Measurements from ENCODE around the gene OXSR1.

The OXSR1 gene

DNA sequence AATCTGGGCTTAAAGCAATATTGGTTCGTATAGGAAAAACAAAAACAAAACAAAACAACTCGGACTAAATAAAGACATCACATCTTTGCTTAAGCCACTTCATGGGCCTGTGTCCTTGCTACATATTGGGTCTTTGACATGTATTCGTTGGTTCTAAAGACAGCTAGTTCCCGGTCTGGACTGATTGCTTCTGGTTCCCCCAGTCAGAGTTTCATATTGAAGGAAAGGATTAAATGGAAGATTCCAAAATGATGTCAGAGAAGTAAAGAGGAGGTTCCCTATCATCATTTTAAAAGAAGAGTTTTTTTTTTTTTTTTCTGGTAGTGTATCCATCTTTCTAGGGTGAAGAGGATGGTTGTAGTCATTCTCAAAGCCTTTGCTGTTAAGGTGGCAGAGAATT, 2.3 kb downstream of the OXSR1 start:
- no peaks in the 10 kb centered on the region for H3K27me3 ChIP-seq (replicated peaks; ENCODE audit: control insufficient read depth, insufficient read depth, low read length)
- no peak for DNase-seq (ENCODE audit: extremely low read depth, insufficient read length)
- TF ChIP-seq, protein P1, sequence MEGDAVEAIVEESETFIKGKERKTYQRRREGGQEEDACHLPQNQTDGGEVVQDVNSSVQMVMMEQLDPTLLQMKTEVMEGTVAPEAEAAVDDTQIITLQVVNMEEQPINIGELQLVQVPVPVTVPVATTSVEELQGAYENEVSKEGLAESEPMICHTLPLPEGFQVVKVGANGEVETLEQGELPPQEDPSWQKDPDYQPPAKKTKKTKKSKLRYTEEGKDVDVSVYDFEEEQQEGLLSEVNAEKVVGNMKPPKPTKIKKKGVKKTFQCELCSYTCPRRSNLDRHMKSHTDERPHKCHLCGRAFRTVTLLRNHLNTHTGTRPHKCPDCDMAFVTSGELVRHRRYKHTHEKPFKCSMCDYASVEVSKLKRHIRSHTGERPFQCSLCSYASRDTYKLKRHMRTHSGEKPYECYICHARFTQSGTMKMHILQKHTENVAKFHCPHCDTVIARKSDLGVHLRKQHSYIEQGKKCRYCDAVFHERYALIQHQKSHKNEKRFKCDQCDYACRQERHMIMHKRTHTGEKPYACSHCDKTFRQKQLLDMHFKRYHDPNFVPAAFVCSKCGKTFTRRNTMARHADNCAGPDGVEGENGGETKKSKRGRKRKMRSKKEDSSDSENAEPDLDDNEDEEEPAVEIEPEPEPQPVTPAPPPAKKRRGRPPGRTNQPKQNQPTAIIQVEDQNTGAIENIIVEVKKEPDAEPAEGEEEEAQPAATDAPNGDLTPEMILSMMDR (IDR thresholded peaks at IDR 0.05; ENCODE audit: insufficient read depth, low read length, poor library complexity, severe bottlenecking), result no peak

DNA sequence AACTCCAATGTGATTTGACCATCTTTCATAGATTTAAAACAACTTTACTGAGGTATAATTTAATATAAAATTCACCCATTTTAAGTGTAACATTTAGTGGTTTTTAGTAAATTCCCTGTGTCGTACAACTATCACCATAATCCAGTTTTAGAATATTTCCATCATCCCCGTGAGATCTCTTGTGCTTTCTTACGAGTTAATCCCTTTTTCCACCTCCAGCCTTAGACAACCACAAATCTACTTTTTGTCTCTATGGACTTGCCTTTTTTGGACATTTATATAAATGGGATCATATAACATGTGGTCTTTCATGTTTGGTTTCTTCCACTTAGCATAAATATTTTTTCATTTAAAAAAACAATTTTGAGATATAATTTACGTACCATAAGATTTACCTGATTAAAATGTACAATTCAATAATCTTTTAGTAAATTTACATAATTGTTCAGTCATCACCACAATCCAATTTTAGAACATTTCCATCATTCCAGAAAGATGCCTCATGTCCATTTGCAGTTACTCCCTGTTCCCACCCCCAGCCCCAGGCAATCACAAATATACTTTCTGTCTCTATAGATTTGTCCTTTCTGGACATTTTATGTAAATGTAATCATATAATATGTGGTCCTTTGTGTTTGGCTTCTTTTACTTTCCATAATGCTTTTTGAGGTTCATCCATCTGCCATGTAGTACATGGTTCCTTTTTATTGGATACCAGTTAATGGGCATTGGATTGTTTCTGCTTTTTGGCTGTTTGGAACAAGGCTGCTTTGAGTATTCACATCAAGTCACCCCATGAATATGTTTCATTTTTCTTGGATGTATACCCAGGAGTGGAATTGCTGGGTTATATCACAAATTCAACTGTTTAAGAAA, 3.1 kb downstream of the OXSR1 start:
- Histone ChIP-seq H3K36me3 (ENCODE audit: control insufficient read depth, insufficient read depth, low read length) (no peaks in the 10 kb centered on the region), H3K4me3 (replicated peaks; ENCODE audit: low read depth, low read length) (no peak overlapping the region), H3K27me3 (replicated peaks; ENCODE audit: control insufficient read depth, insufficient read depth, low read length) (no peaks in the 10 kb centered on the region)
- TF ChIP-seq, protein P1 (IDR thresholded peaks at IDR 0.05; ENCODE audit: insufficient read depth, low read length, poor library complexity, severe bottlenecking), result no peak
- no peak for DNase-seq (ENCODE audit: extremely low read depth, insufficient read length)

More for the DNA sequence above, 2.3 kb downstream of the OXSR1 start:
- Histone ChIP-seq H3K36me3 (ENCODE audit: control insufficient read depth, insufficient read depth, low read length) (no peaks in the 10 kb centered on the region), H3K4me3 (replicated peaks; ENCODE audit: low read depth, low read length) (no peak overlapping the region)

DNA sequence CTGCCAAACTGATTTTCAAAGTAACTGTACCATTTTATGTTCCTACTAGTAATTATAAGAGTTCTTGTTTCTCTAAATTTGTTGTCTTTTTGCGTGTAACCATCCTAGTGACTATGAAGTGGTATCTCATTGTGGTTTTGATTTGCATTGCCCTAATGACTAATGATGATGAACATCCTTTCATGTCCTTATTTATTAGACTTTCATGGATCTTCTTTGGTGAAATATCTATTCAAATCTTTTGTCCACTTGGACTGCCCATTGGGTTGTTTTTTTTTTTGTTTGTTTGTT, 3.6 kb downstream of the OXSR1 start:
- no peak overlapping the region for H3K4me3 ChIP-seq (replicated peaks; ENCODE audit: low read depth, low read length)
- no peak for DNase-seq (ENCODE audit: extremely low read depth, insufficient read length)
- no peaks in the 10 kb centered on the region for H3K27me3 ChIP-seq (replicated peaks; ENCODE audit: control insufficient read depth, insufficient read depth, low read length)
- H3K36me3 ChIP-seq (ENCODE audit: control insufficient read depth, insufficient read depth, low read length), result no peaks in the 10 kb centered on the region
- TF ChIP-seq, protein P1 (IDR thresholded peaks at IDR 0.05; ENCODE audit: insufficient read depth, low read length, poor library complexity, severe bottlenecking), result no peak

DNA sequence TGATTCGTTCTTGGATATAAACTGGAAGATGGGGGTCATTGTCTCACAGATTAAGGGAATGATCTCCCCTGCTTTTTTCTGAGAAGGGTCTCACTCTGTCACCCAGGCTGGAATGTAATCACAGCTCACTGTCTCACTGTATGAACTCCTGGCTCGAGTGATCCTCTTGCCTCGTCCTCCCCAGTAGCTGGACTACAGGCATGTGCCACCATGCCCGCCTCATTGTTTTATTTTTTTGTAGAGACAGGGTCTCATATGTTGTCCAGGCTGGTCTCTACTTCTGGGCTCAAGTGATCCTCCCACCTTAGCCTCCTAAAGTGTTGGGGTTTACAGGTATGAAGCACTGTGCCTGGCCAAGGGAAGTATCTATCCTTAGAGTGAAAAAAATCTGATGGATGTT, 5.4 kb downstream of the OXSR1 start:
- H3K27me3 ChIP-seq (replicated peaks; ENCODE audit: control insufficient read depth, insufficient read depth, low read length), result no peaks in the 10 kb centered on the region
- TF ChIP-seq, protein P1 (IDR thresholded peaks at IDR 0.05; ENCODE audit: insufficient read depth, low read length, poor library complexity, severe bottlenecking), result no peak
- H3K36me3 ChIP-seq (ENCODE audit: control insufficient read depth, insufficient read depth, low read length), result no peaks in the 10 kb centered on the region
- H3K4me3 ChIP-seq (replicated peaks; ENCODE audit: low read depth, low read length), result no peak overlapping the region
- DNase-seq (ENCODE audit: extremely low read depth, insufficient read length), result no peak

DNA sequence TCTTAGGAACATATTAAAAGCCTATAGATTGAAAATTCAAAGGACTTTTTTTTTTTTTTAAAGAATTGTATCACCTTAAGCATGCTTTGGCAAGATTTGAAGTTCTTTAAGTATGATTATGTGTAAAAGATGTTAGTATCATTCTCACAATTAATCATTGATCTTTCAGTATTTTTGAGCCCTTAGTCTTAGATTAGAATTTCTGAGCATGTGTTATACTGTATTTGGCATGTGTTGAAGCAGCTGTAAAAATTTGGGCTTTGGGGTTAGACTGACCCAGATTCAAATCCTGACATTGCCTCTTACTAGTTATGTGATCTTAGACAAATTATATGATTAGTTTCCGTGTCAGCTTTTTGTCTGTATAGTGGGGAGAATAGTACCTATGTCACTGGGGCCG, 6.3 kb downstream of the OXSR1 start:
- H3K36me3 ChIP-seq (ENCODE audit: control insufficient read depth, insufficient read depth, low read length), result no peaks in the 10 kb centered on the region
- no peaks in the 10 kb centered on the region for H3K27me3 ChIP-seq (replicated peaks; ENCODE audit: control insufficient read depth, insufficient read depth, low read length)
- TF ChIP-seq, protein P1 (IDR thresholded peaks at IDR 0.05; ENCODE audit: insufficient read depth, low read length, poor library complexity, severe bottlenecking), result no peak
- no peak for DNase-seq (ENCODE audit: extremely low read depth, insufficient read length)
- no peak overlapping the region for H3K4me3 ChIP-seq (replicated peaks; ENCODE audit: low read depth, low read length)
